Measurements from ENCODE around the gene TMEM120A. TPM values are rescaled to one million over a fixed set of nuclear protein-coding genes. Genes with fewer than 3 reads are reported as not detected.
A peak's percentile ranks its signal among the peaks of the same experiment; 100 is the strongest.
"Not testable (repeated sequence)": the region's sequence is repeated elsewhere in the genome, so short reads cannot be mapped to it uniquely, and the experiment has no call there.

The TMEM120A gene
- polyA plus RNA-seq, 1 experiment: 75.2 TPM

GRCh38 chr7:76011442-76011861, 17.1 kb upstream of the TMEM120A start:
- POLR2A ChIA-PET: no interaction called here

DNA sequence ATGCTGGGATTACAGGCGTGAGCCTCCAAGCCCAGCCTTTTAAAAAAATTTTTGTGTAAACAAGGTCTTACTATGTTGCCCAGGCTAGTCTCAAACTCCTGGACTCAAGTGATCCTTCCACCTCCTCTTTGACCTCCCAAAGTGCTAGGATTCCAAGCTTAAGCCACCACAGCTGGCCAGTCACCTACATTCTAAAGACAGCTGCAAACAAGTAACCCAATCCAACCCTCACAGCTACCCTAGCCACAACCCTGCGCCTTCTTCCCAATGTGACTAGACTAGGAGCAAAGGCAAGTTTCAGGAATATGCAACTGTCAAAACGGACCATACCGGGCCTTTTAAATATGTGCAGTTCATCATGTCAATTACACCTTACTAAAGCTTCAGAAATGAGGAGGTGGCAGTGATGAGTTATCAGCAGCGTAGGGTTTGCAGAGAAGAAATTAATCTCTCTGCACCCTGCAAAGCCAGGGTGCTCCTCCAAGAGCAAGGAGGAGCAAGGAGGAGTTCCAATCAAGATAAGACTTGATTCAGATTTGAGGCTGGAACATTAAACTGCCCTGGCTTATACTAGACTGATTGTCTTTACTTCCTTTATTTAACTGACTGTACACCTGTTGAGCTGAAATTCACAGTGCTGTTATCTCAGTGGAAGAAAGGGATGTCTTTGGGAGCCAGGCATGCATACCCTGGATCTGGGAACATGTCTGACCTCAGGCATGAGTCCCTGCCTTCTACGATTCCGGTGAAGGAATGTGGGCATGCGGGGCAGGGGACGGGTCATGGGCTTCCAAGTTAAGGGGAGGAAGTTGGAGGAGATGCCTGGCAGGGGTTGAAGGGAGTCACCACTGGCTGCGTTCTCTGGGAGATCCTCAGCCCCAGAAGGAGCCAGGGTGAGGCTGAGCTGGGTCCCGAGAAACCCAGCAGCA, 15.5 kb upstream of the TMEM120A start:
- DNase-seq (ENCODE audit: low read depth): no peak
- no peak overlapping the region for H3K4me3 ChIP-seq (ENCODE audit: low read depth, low read length)
- CTCF ChIA-PET: interaction anchor here (0.6 to 3.3 kb wide), 7 partner anchors 10 to 156 kb away, joined by 3 to 22 read pairs (median 3); no protein-coding TSS in a partner anchor
- POLR2A ChIA-PET: interaction anchor here (0.6 kb wide), 1 partner anchor 504 kb away, joined by 3 read pairs; no protein-coding TSS in a partner anchor
- no peak for TF ChIP-seq CTCF (IDR thresholded peaks at IDR 0.05; ENCODE audit: insufficient read depth, low read depth, low read length)
- peaks cover 5% of the 10 kb centered on the region for H3K36me3 ChIP-seq (ENCODE audit: control insufficient read depth, insufficient read depth, low read length)
- no peaks in the 10 kb centered on the region for H3K27me3 ChIP-seq (ENCODE audit: control insufficient read depth, insufficient read depth, low read length)

More at GRCh38 chr7:76011442-76011861, 17.1 kb upstream of the TMEM120A start:
- Histone ChIP-seq H3K4me3 (ENCODE audit: low read depth, low read length) (no peak overlapping the region), H3K36me3 (ENCODE audit: control insufficient read depth, insufficient read depth, low read length) (peaks cover 1% of the 10 kb centered on the region), H3K27me3 (ENCODE audit: control insufficient read depth, insufficient read depth, low read length) (no peaks in the 10 kb centered on the region)
- peak; percentile 45 for DNase-seq (ENCODE audit: low read depth)
- CTCF ChIA-PET: interaction anchor here (1.1 to 3.3 kb wide), 3 partner anchors 9 to 146 kb away, joined by 3 to 22 read pairs (median 10); no protein-coding TSS in a partner anchor
- no peak for TF ChIP-seq CTCF (IDR thresholded peaks at IDR 0.05; ENCODE audit: insufficient read depth, low read depth, low read length)

DNA sequence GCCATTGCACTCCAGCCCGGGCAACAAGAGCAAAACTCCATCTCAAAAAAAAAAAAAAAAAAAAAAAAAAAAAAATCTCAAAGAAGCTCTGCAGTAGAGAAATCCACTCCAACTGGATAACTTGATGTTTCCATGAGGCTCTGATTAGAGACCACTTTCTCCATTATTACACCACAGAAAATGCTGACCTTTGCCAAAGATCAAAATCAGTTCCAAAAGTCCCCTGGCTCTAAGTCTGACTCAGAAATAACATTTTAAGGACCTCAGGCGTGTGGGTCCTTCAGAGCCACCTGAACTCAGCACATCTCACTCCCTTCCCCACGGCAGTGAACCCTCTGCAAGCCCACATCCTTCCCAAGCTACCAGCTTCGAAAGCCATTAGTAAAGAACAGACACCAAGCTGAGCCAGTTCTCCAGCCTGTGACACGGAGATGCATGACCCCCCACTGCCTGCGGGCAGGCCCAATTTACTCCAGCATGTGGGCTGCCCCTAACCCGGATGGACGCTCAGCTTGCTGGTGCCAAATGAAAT, 13.8 kb upstream of the TMEM120A start:
- Histone ChIP-seq H3K27me3 (ENCODE audit: control insufficient read depth, insufficient read depth, low read length) (no peaks in the 10 kb centered on the region), H3K4me3 (ENCODE audit: low read depth, low read length) (no peak overlapping the region), H3K36me3 (ENCODE audit: control insufficient read depth, insufficient read depth, low read length) (peaks cover 3% of the 10 kb centered on the region)
- ChIA-PET CTCF (interaction anchor here (0.8 to 1.6 kb wide), 3 partner anchors 11 to 13 kb away, joined by 3 to 5 read pairs (median 4); no protein-coding TSS in a partner anchor), POLR2A (interaction anchor here (0.7 kb wide), 1 partner anchor 19 kb away, joined by 3 read pairs; no protein-coding TSS in a partner anchor)
- no peak for TF ChIP-seq CTCF (IDR thresholded peaks at IDR 0.05; ENCODE audit: insufficient read depth, low read depth, low read length)
- no peak for DNase-seq (ENCODE audit: low read depth)

DNA sequence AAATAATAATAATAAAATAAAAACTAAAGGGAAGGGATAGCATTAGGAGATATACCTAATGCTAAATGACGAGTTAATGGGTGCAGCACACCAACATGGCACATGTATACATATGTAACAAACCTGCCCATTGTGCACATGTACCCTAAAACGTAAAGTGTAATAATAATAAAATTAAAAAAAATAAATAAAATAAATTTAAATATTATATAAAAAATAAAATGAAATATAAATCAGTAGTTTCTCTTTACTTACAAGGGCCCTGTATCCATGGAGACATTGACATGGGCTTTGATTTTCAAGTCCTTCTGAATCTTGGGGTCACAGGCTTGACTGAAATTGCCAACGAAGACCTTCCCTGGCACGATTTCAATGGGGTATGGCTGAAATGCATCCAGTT, 10.6 kb upstream of the TMEM120A start:
- H3K27me3 ChIP-seq (ENCODE audit: control insufficient read depth, insufficient read depth, low read length); H3K36me3 ChIP-seq (ENCODE audit: control insufficient read depth, insufficient read depth, low read length); POLR2A ChIA-PET; H3K4me3 ChIP-seq (ENCODE audit: low read depth, low read length); DNase-seq (ENCODE audit: low read depth): not testable (repeated sequence)
- CTCF ChIA-PET: interaction anchor here (0.7 to 1.1 kb wide), 2 partner anchors 138 to 139 kb away, joined by 3 to 4 read pairs; no protein-coding TSS in a partner anchor

DNA sequence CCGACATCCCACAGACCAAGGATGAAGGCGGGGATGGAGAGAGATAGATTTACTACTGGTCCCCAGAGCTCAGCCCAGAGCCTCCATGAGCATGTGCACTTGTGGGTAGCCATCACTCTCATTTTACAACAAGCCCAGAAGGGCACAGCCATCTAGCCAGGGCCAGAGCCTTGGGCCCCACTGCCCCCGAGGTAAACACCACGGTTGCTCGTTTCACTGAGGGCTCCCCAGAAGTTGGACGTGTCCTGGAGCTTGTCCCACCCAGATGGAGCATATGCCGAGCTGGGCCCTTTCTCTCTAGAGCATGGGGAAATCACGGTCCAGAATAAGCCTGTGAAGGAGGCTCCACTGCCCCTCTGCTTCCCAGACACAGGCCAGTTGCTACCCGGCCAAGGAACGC, 9.0 kb upstream of the TMEM120A start:
- peaks cover 9% of the 10 kb centered on the region for H3K36me3 ChIP-seq (ENCODE audit: control insufficient read depth, insufficient read depth, low read length)
- H3K4me3 ChIP-seq (ENCODE audit: low read depth, low read length): no peak overlapping the region
- CTCF ChIA-PET: interaction anchor here (1.8 kb wide), 1 partner anchor 8 kb away, joined by 5 read pairs; no protein-coding TSS in a partner anchor
- POLR2A ChIA-PET: no interaction called here
- DNase-seq (ENCODE audit: low read depth): no peak
- no peaks in the 10 kb centered on the region for H3K27me3 ChIP-seq (ENCODE audit: control insufficient read depth, insufficient read depth, low read length)
- TF ChIP-seq CTCF (IDR thresholded peaks at IDR 0.05; ENCODE audit: insufficient read depth, low read depth, low read length): no peak
